Cardiac fibroblast (primary cell): ENCODE measurements around the gene HMG20B.

Source experiments
- DNase-seq, 2 donors: peaks; one replicate each; pipeline versions ENCODE4 v3.0.0 to v3.0.0-alpha.2; 2010; ENCODE audit warnings: low read depth in 2 of 2
- H3K4me3 ChIP-seq, 2 donors: replicated peaks in 1 of 2; 1 replicate in 1 of 2; 2 replicates in 1 of 2; pipeline ENCODE4 v1.5.1; 2011; ENCODE audit warnings: low read depth in 2 of 2, low read length in 2 of 2, mild to moderate bottlenecking in 2 of 2, moderate library complexity in 1 of 2
- CTCF ChIP-seq: IDR thresholded peaks from one replicate; pipeline ENCODE4 v1.5.1; 2011; ENCODE audit warnings: low read depth, mild to moderate bottlenecking, low read length, inconsistent platforms

Gene HMG20B

GRCh38 chr19:3593156-3593555 is 20.4 kb downstream of the HMG20B start:
- TF ChIP-seq CTCF = no peak
- DNase-seq = no peak

GRCh38 chr19:3595521-3596061 is 22.8 kb downstream of the HMG20B start:
- no peak for DNase-seq
- TF ChIP-seq CTCF = no peak
- H3K4me3 ChIP-seq = no peak overlapping the region

More at GRCh38 chr19:3593156-3593555, 20.4 kb downstream of the HMG20B start:
- H3K4me3 ChIP-seq = no peak overlapping the region

- DNase-seq = no peak
- H3K4me3 ChIP-seq = no peak overlapping the region
- TF ChIP-seq CTCF = peak; percentile 25
Observed at GRCh38 chr19:3599776-3600187, 27.0 kb downstream of the HMG20B start.

- TF ChIP-seq CTCF = no peak
- no peak for DNase-seq
- no peak overlapping the region for H3K4me3 ChIP-seq
Observed at GRCh38 chr19:3601021-3601420, 28.3 kb downstream of the HMG20B start.

- TF ChIP-seq CTCF = no peak
- H3K4me3 ChIP-seq = no peak overlapping the region
- DNase-seq = no peak
Observed at GRCh38 chr19:3603121-3603811, 30.5 kb downstream of the HMG20B start.

- TF ChIP-seq CTCF = no peak
- no peak overlapping the region for H3K4me3 ChIP-seq
- no peak for DNase-seq
Observed at GRCh38 chr19:3604227-3604986, 31.7 kb downstream of the HMG20B start.
